GM23338 (cell line): ENCODE results near the gene LNPEP. TPM values are rescaled to one million over a fixed set of nuclear protein-coding genes. Genes with fewer than 3 reads are reported as not detected.

Experiments used
- ATAC-seq: fragments of 200-7000 bp; cut with Tn5 transposase; 3 replicates; pipeline ENCODE4 v1.9.1; 2020
- DNase-seq: peaks from one replicate; pipeline ENCODE4 v3.0.0-alpha.2; 2015; ENCODE audit warnings: low spot score
- H2AFZ ChIP-seq: fragments of 200-600 bp; sonication (generic); 2 replicates; pipeline ENCODE4 v1.8.0; 2016; ENCODE audit warnings: antibody characterized with exemption, mild to moderate bottlenecking, moderate library complexity
- H3F3A ChIP-seq: fragments of 200-600 bp; sonication (generic); replicated peaks from 2 replicates; pipeline ENCODE4 v1.8.0; 2017; ENCODE audit warnings: antibody characterized with exemption, mixed run types, low read depth
- H3K27ac ChIP-seq: fragments of 200-600 bp; sonication (generic); 2 replicates; pipeline ENCODE4 v1.6.1; 2016; ENCODE audit warnings: low read depth
- H3K27me3 ChIP-seq: fragments of 200-600 bp; sonication (generic); 2 replicates; pipeline ENCODE4 v1.8.0; 2016; ENCODE audit warnings: mild to moderate bottlenecking, mixed run types, moderate library complexity; ENCODE audit not compliant: insufficient read depth
- H3K36me3 ChIP-seq: fragments of 200-600 bp; sonication (generic); 2 replicates; pipeline ENCODE4 v1.8.0; 2016; ENCODE audit warnings: mild to moderate bottlenecking; ENCODE audit not compliant: insufficient read depth
- H3K4me1 ChIP-seq: fragments of 200-600 bp; sonication (generic); 2 replicates; pipeline ENCODE4 v1.8.0; 2016; ENCODE audit warnings: mild to moderate bottlenecking, moderate library complexity; ENCODE audit not compliant: insufficient read depth
- H3K4me2 ChIP-seq: fragments of 200-600 bp; sonication (generic); 2 replicates; pipeline ENCODE4 v1.7.1; 2017; ENCODE audit warnings: mixed run types
- H3K4me3 ChIP-seq: fragments of 200-600 bp; sonication (generic); 2 replicates; pipeline ENCODE4 v1.6.1; 2016; ENCODE audit warnings: mixed run types
- H3K79me2 ChIP-seq: fragments of 200-600 bp; sonication (generic); replicated peaks from 2 replicates; pipeline ENCODE4 v1.8.0; 2017; ENCODE audit warnings: mild to moderate bottlenecking; ENCODE audit not compliant: insufficient read depth
- H3K9me2 ChIP-seq: fragments of 200-600 bp; sonication (generic); 2 replicates; pipeline ENCODE4 v1.8.0; 2017; ENCODE audit not compliant: insufficient read depth
- H4K20me1 ChIP-seq: fragments of 200-600 bp; sonication (generic); replicated peaks from 2 replicates; pipeline ENCODE4 v1.8.0; 2017; ENCODE audit warnings: mild to moderate bottlenecking; ENCODE audit not compliant: insufficient read depth
- H3K27ac Mint-ChIP-seq: 2 replicates; pipeline ENCODE4 v1.8.0; 2020; ENCODE audit warnings: inconsistent platforms, mild to moderate bottlenecking, moderate library complexity, mixed read lengths
- H3K27me3 Mint-ChIP-seq: 3 replicates; pipeline ENCODE4 v1.8.0; 2022; ENCODE audit warnings: low read depth, mild to moderate bottlenecking, moderate library complexity, mixed read lengths, inconsistent platforms; ENCODE audit not compliant: insufficient read depth, poor library complexity
- H3K36me3 Mint-ChIP-seq: 3 replicates; pipeline ENCODE4 v1.8.0; 2021; ENCODE audit warnings: low read depth, mild to moderate bottlenecking, inconsistent platforms, moderate library complexity, mixed read lengths
- H3K4me1 Mint-ChIP-seq: 3 replicates; pipeline ENCODE4 v1.8.0; 2020; ENCODE audit warnings: mild to moderate bottlenecking, inconsistent platforms, mixed read lengths
- H3K4me3 Mint-ChIP-seq: 3 replicates; pipeline ENCODE4 v1.8.0; 2021; ENCODE audit warnings: moderate library complexity, mild to moderate bottlenecking, inconsistent platforms, mixed read lengths
- H3K9me3 Mint-ChIP-seq: 3 replicates; pipeline ENCODE4 v1.8.0; 2020; ENCODE audit warnings: moderate library complexity, mild to moderate bottlenecking, inconsistent platforms, mixed read lengths
- NANOG ChIP-seq: IDR thresholded peaks from 2 replicates; pipeline ENCODE4 v1.6.1; 2016; ENCODE audit warnings: antibody characterized with exemption, borderline replicate concordance
- POLR2AphosphoS5 ChIP-seq: IDR thresholded peaks from 2 replicates; pipeline ENCODE4 v1.6.1; 2016; ENCODE audit warnings: antibody characterized with exemption, low read depth
- STAT1 ChIP-seq: IDR thresholded peaks from one replicate; pipeline ENCODE4 v1.6.1; 2016; ENCODE audit warnings: antibody characterized with exemption; ENCODE audit not compliant: unreplicated experiment
- ZNF331 ChIP-seq: fragments of 250-450 bp; sonication (Bioruptor Pico); IDR thresholded peaks from 2 replicates; pipeline ENCODE4 v1.5.0; 2020; ENCODE audit warnings: low read depth, mild to moderate bottlenecking, moderate library complexity
- polyA plus RNA-seq: library from polyadenylated mRNA; unstranded; fragments of >200 nt; fragmentation: Nextera tagmentation; extraction: Ambion mirVana; gene quantifications from 2 replicates; pipeline ENCODE4 v1.2.1, GENCODE V29; 2016
- total RNA-seq: library from RNA; depleted of rRNA; stranded (reverse); fragments of >200 nt; shearing (Covaris generic); gene quantifications from 2 replicates; pipeline ENCODE4 v1.2.3, GENCODE V29; 2014
- TF ChIP-seq, protein P1 (sequence below): fragments of 250-450 bp; sonication (Bioruptor Pico); IDR thresholded peaks from 2 replicates; pipeline ENCODE4 v1.5.0; 2020; ENCODE audit warnings: mild to moderate bottlenecking, moderate library complexity
- TF ChIP-seq, protein P2 (sequence below): IDR thresholded peaks from 2 replicates; pipeline ENCODE4 v1.6.1; 2016; ENCODE audit warnings: antibody characterized with exemption

Gene LNPEP
- total and polyA plus RNA-seq, 2 experiments from 2014 or later, result 1.2 to 8.3 TPM

DNA sequence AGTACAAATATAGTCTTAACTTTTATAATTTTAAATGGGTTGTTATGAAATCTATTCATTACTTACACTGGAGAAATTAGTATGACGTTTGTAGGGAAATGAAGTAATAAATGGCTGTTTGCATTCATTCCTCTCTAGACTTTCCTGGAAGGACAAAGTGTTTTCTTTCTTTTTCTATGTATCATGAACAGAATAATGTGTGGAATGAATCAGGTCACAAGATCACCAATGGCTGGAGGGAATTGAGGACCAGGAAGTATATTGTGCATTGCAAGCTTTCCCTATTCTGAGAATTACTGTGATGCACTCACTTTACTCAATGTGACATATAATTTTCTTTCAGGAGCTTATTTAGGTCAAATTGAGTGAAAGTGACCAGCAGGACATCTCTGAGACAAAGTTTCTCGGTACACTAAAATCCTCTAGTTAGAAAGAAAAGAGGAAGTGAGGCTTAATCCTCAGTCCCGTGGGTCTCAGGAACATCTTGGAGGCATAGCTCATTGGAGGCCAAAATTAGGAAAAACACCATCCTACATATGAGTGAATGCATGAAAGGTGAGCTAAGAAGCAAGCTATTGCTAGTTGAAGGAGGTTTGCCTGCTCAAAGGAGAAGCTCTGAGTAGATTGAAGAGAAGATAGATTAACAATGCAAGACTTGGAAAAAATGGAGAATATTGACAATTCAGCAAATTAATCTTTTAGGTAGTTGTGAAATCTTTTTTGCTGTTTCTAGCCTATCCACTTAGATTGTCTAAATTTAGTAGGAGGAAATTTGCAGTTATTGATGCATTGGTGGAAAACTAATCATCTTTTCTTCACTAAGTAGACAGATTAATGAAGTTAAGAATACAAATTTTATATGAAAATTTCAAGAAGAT is 31.6 kb upstream of the LNPEP start (continued):
- TF ChIP-seq, protein P1, sequence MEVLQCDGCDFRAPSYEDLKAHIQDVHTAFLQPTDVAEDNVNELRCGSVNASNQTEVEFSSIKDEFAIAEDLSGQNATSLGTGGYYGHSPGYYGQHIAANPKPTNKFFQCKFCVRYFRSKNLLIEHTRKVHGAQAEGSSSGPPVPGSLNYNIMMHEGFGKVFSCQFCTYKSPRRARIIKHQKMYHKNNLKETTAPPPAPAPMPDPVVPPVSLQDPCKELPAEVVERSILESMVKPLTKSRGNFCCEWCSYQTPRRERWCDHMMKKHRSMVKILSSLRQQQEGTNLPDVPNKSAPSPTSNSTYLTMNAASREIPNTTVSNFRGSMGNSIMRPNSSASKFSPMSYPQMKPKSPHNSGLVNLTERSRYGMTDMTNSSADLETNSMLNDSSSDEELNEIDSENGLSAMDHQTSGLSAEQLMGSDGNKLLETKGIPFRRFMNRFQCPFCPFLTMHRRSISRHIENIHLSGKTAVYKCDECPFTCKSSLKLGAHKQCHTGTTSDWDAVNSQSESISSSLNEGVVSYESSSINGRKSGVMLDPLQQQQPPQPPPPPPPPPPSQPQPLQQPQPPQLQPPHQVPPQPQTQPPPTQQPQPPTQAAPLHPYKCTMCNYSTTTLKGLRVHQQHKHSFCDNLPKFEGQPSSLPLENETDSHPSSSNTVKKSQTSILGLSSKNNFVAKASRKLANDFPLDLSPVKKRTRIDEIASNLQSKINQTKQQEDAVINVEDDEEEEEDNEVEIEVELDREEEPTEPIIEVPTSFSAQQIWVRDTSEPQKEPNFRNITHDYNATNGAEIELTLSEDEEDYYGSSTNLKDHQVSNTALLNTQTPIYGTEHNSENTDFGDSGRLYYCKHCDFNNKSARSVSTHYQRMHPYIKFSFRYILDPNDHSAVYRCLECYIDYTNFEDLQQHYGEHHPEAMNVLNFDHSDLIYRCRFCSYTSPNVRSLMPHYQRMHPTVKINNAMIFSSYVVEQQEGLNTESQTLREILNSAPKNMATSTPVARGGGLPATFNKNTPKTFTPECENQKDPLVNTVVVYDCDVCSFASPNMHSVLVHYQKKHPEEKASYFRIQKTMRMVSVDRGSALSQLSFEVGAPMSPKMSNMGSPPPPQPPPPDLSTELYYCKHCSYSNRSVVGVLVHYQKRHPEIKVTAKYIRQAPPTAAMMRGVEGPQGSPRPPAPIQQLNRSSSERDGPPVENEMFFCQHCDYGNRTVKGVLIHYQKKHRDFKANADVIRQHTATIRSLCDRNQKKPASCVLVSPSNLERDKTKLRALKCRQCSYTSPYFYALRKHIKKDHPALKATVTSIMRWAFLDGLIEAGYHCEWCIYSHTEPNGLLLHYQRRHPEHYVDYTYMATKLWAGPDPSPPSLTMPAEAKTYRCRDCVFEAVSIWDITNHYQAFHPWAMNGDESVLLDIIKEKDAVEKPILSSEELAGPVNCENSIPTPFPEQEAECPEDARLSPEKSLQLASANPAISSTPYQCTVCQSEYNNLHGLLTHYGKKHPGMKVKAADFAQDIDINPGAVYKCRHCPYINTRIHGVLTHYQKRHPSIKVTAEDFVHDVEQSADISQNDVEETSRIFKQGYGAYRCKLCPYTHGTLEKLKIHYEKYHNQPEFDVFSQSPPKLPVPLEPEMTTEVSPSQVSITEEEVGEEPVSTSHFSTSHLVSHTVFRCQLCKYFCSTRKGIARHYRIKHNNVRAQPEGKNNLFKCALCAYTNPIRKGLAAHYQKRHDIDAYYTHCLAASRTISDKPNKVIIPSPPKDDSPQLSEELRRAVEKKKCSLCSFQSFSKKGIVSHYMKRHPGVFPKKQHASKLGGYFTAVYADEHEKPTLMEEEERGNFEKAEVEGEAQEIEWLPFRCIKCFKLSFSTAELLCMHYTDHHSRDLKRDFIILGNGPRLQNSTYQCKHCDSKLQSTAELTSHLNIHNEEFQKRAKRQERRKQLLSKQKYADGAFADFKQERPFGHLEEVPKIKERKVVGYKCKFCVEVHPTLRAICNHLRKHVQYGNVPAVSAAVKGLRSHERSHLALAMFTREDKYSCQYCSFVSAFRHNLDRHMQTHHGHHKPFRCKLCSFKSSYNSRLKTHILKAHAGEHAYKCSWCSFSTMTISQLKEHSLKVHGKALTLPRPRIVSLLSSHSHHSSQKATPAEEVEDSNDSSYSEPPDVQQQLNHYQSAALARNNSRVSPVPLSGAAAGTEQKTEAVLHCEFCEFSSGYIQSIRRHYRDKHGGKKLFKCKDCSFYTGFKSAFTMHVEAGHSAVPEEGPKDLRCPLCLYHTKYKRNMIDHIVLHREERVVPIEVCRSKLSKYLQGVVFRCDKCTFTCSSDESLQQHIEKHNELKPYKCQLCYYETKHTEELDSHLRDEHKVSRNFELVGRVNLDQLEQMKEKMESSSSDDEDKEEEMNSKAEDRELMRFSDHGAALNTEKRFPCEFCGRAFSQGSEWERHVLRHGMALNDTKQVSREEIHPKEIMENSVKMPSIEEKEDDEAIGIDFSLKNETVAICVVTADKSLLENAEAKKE (CRISPR knock-in tag), result no peak
- TF ChIP-seq NANOG, result no peak
- no peak for TF ChIP-seq STAT1

DNA sequence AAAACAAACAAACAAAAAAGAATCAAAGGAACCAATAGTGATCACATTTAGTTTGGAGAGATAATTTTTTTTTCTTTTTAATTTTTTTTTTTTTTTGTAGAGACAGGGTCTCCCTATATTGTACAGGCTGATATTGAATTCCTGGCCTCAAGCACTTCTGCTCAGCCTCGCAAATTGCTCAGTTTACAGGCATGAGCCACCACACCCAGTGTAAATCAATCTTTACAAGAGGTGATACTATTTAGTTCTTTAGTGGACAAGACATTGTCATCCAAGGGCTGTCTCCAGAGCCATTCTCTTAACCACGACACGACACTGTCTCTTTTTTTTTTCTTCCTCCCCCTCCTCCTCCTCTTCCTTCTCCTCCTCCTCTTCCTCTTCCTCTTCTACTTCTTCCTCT is 30.0 kb upstream of the LNPEP start:
- no peaks in the 10 kb centered on the region for H3K9me2 ChIP-seq
- H3K4me2 ChIP-seq, result no peak overlapping the region
- no peaks in the 10 kb centered on the region for H3K4me1 ChIP-seq
- no peak for TF ChIP-seq POLR2AphosphoS5
- no peak for TF ChIP-seq STAT1
- TF ChIP-seq ZNF331 (CRISPR knock-in tag), result no peak
- TF ChIP-seq, protein P2, sequence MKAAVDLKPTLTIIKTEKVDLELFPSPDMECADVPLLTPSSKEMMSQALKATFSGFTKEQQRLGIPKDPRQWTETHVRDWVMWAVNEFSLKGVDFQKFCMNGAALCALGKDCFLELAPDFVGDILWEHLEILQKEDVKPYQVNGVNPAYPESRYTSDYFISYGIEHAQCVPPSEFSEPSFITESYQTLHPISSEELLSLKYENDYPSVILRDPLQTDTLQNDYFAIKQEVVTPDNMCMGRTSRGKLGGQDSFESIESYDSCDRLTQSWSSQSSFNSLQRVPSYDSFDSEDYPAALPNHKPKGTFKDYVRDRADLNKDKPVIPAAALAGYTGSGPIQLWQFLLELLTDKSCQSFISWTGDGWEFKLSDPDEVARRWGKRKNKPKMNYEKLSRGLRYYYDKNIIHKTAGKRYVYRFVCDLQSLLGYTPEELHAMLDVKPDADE, result no peak
- no peaks in the 10 kb centered on the region for H3K36me3 ChIP-seq
- DNase-seq (no peak), ATAC-seq (no peak)
- Mint-ChIP-seq H3K4me1 (no peaks in the 10 kb centered on the region), H3K9me3 (no peaks in the 10 kb centered on the region), H3K27ac (no peak overlapping the region), H3K27me3 (no peaks in the 10 kb centered on the region), H3K36me3 (no peaks in the 10 kb centered on the region), H3K4me3 (no peak overlapping the region)
- no peak overlapping the region for H2AFZ ChIP-seq
- H3F3A ChIP-seq, result no peaks in the 10 kb centered on the region
- H3K27ac ChIP-seq, result no peak overlapping the region
- no peaks in the 10 kb centered on the region for H3K27me3 ChIP-seq
- H3K4me3 ChIP-seq, result no peak overlapping the region
- no peaks in the 10 kb centered on the region for H4K20me1 ChIP-seq
- no peaks in the 10 kb centered on the region for H3K79me2 ChIP-seq
